ENCODE results near the gene UNKL.

The UNKL gene

GRCh38 chr16:1414532-1415260, at the start of gene UNKL:
UNKL (minus strand) TSS chr16:1414704; CDS start chr16:1414691, 13 bp downstream.
- peak; percentile 53 to 71 for DNase-seq (ENCODE audit: low read depth in 2 of 2)
- TF ChIP-seq CTCF (IDR thresholded peaks at IDR 0.05; ENCODE audit: low read depth, low read length), result no peak
- H3K4me3 ChIP-seq (replicated peaks in 1 of 2; ENCODE audit: low read depth in 2 of 2, low read length in 2 of 2), result peak within 1 kb of the TSS; percentile 82 to 87

GRCh38 chr16:1461146-1461545, 46.6 kb upstream of the UNKL start:
- no peak for TF ChIP-seq CTCF (IDR thresholded peaks at IDR 0.05; ENCODE audit: low read depth, low read length)
- DNase-seq (ENCODE audit: low read depth in 2 of 2), result no peak
- H3K4me3 ChIP-seq (replicated peaks in 1 of 2; ENCODE audit: low read depth in 2 of 2, low read length in 2 of 2), result no peak overlapping the region

- DNase-seq (ENCODE audit: low read depth in 2 of 2), result no peak
- no peak for TF ChIP-seq CTCF (IDR thresholded peaks at IDR 0.05; ENCODE audit: low read depth, low read length)
- H3K4me3 ChIP-seq (replicated peaks in 1 of 2; ENCODE audit: low read depth in 2 of 2, low read length in 2 of 2), result no peak overlapping the region
Measured at GRCh38 chr16:1460602-1461138, 46.2 kb upstream of the UNKL start.

GRCh38 chr16:1459967-1460366, 45.5 kb upstream of the UNKL start:
- DNase-seq (ENCODE audit: low read depth in 2 of 2), result no peak
- H3K4me3 ChIP-seq (replicated peaks in 1 of 2; ENCODE audit: low read depth in 2 of 2, low read length in 2 of 2), result no peak overlapping the region
- no peak for TF ChIP-seq CTCF (IDR thresholded peaks at IDR 0.05; ENCODE audit: low read depth, low read length)

GRCh38 chr16:1458977-1459341, 44.5 kb upstream of the UNKL start:
- no peak for DNase-seq (ENCODE audit: low read depth in 2 of 2)
- no peak overlapping the region for H3K4me3 ChIP-seq (replicated peaks in 1 of 2; ENCODE audit: low read depth in 2 of 2, low read length in 2 of 2)
- no peak for TF ChIP-seq CTCF (IDR thresholded peaks at IDR 0.05; ENCODE audit: low read depth, low read length)

GRCh38 chr16:1458336-1458976, 44.0 kb upstream of the UNKL start:
- no peak for TF ChIP-seq CTCF (IDR thresholded peaks at IDR 0.05; ENCODE audit: low read depth, low read length)
- no peak overlapping the region for H3K4me3 ChIP-seq (replicated peaks in 1 of 2; ENCODE audit: low read depth in 2 of 2, low read length in 2 of 2)
- DNase-seq (ENCODE audit: low read depth in 2 of 2), result peak in 1 of 2 donors; percentile 16

All from cardiac fibroblast (primary cell).